HG03066 (cell line): Measurements from ENCODE around the gene TPO.
"Not testable (repeated sequence)": the region's sequence is repeated elsewhere in the genome, so short reads cannot be mapped to it uniquely, and the experiment has no call there.

Experiments used
- ATAC-seq: cut with Tn5 transposase; IDR thresholded peaks from one replicate; pipeline ENCODE4 v1.9.1; 2021; ENCODE audit warnings: low read depth; ENCODE audit not compliant: unreplicated experiment

Gene TPO

GRCh38 chr2:1548910-1549673, 135.8 kb downstream of the TPO start:
- no peak for ATAC-seq

GRCh38 chr2:1550076-1550475, 136.8 kb downstream of the TPO start:
- ATAC-seq: no peak

- peak; percentile 77 for ATAC-seq
Measured at GRCh38 chr2:1550658-1551316, 137.5 kb downstream of the TPO start.

GRCh38 chr2:1551905-1552304, 138.6 kb downstream of the TPO start:
- ATAC-seq: no peak

GRCh38 chr2:1552611-1553010, 139.3 kb downstream of the TPO start:
- no peak for ATAC-seq

- ATAC-seq: no peak
Measured at GRCh38 chr2:1553671-1554295, 140.5 kb downstream of the TPO start.

GRCh38 chr2:1556286-1556685, 143.0 kb downstream of the TPO start:
- ATAC-seq: no peak

- no peak for ATAC-seq
Measured at GRCh38 chr2:1556776-1557466, 143.7 kb downstream of the TPO start.

- ATAC-seq: no peak
Measured at GRCh38 chr2:1557467-1557820, 144.2 kb downstream of the TPO start.

- no peak for ATAC-seq
Measured at GRCh38 chr2:1559589-1560175, 146.4 kb downstream of the TPO start.

GRCh38 chr2:1561259-1561658, 148.0 kb downstream of the TPO start:
- no peak for ATAC-seq

GRCh38 chr2:1561811-1562421, 148.7 kb downstream of the TPO start:
- no peak for ATAC-seq

- ATAC-seq: no peak
Measured at GRCh38 chr2:1563084-1563857, 150.0 kb downstream of the TPO start.

- no peak for ATAC-seq
Measured at GRCh38 chr2:1563943-1564891, 151.0 kb downstream of the TPO start.

GRCh38 chr2:1567556-1568344, 154.5 kb downstream of the TPO start:
- no peak for ATAC-seq

- ATAC-seq: not testable (repeated sequence)
Measured at GRCh38 chr2:1568345-1568668, 155.0 kb downstream of the TPO start.

- no peak for ATAC-seq
Measured at GRCh38 chr2:1569879-1570450, 156.7 kb downstream of the TPO start.
